GM18861 (cell line): ENCODE data around the gene LYZL1.
"Not testable (repeated sequence)": the region's sequence is repeated elsewhere in the genome, so short reads cannot be mapped to it uniquely, and the experiment has no call there.

Experiments used
- ATAC-seq: cut with Tn5 transposase; IDR thresholded peaks from one replicate; pipeline ENCODE4 v1.9.1; 2021; ENCODE audit not compliant: unreplicated experiment

The LYZL1 gene

DNA sequence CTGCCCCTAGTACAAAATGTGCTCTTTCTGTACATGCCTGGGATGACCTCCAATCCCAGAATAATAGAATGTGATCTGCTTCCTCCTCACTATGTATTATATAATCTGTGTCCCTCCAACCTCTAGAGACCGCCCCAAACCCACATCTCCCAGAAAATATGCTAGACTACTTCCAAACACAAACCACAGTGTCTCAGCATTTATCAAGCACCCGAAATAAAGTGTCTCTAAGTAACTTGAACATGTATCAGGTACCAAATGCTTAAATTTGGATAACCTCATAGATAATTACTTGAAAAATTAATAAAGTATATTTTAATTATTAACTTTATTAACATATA is 16.1 kb downstream of the LYZL1 start:
- ATAC-seq, result no peak

DNA sequence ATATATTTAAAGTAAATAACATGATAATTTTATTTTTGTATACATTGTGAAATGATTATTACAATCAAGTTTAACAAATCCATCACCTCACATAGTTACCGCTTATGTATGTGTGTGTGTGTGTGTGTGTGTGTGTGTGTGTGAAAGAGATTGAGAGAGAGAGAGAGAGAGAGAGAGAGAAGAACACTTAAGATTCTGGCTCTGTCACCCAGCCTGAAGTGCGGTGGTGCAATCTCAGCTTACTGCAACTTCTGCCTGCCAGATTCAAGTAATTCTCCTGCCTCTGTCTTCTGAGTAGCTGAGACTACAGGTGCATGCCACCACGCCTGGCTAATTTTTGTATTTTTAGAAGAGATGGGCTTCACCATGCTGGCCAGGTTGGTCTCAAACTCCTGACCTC is 17.8 kb downstream of the LYZL1 start:
- ATAC-seq, result no peak

DNA sequence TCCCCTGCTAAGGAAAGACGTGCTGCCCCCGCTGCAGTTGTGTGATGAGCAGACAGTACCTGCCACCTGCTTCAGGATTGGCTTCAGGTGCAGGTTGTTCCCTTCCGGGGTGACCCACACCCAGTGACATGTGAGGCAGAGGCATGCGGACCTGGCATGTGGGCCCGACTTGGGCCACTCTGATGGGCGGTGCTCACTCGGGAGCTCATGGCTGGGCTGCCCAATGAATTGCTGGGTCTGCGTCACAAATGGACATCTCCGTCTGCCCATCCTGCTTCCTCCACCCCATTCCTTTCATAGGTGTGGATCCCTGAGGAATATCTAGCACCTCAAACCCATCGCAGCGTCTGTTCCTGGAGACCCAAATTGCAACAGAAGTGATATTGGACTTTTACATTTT is 19.3 kb downstream of the LYZL1 start:
- not testable (repeated sequence) for ATAC-seq

DNA sequence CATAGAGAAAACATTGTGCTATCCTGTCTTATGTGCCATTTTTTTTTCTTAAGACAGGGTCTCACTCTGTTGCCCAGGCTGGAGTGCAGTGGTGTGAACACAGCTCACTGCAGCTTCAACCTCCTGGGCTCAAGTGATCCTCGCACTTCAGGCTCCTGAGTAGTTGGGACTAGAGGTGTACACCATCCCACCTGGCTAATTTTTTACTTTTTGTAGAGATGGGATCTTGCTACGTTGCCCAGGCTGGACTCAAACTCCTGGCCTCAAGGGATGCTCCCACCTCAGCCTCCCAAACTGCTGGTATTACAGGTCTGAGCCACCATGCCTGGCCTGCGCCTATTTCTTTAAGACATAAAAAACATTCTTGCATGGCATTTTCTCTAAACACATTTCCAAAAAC is 20.6 kb downstream of the LYZL1 start:
- ATAC-seq, result no peak

DNA sequence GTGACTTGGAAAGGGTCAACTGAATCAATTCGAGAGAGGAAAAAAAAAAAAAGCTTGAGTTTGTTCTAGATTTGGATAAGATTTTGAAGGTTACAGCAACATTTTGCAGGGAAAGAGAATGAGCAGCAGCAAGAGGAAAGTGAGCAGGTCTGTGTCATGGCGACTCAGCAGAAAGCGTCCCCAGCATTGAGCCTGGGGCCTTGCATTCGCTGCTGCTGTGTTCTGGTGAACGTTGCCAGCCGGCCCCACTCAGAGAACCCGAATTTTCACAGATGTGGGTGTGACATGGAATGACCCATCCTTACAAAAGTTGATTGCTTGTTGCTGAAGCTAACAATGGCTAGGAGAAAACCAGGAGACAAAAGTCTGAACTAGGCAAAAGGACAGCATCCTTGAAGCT is 21.6 kb downstream of the LYZL1 start:
- not testable (repeated sequence) for ATAC-seq

DNA sequence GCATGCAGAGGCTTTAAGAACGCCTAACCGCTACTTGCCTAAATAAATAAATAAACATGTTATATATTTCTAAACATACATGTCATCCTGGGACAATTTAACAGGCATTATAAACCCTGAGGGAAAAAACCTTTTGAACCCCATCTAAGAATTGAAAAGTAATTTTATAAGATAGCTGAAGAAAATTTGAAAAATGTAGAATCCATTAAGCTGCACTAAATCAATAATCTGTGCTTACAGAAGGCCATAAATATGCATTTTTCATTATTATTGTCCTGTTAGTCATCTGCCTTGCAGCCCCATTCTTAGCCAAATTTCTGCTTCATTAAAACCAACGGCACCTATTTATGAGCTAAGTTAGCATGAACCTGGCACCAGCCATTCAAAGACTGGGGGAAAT is 24.2 kb downstream of the LYZL1 start:
- no peak for ATAC-seq

DNA sequence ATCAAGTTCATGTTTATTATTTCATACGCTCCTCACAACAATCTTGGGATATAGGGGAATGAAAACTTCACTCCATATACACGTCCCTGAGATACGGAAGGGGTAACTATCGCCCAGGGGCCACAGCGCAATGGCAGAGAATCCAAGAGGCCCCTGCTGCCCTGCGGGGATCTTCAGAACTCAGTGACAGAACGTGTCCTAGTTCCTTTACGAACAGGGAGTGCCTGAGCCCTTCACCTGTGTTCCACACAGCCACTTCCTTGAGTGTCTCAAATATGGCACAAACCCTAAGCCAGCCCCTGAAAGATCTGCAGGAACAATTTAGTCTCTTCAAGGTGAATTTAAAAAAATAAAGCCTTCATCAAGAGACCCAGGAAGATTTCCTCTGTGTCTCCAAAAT is 25.9 kb downstream of the LYZL1 start:
- ATAC-seq, result no peak

DNA sequence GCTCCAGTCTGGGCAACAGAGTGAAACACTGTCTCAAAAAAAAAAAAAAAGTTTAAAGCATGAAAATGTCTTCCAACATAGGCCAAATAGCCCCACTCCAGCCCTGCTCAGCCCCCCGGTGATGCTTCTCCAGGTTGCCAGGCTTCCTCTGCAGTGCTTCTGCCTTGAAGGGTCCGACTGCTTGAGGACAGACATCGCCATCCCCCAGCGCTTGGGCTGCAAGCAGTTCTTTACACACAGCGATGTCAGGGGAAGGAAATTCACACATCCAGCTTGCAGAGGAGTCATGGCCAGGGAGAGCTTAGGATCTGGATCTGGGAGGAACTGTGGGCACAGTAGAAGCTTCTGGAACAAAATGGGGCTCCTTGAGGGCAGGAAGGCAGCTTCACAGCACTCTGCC is 26.9 kb downstream of the LYZL1 start:
- ATAC-seq, result no peak

DNA sequence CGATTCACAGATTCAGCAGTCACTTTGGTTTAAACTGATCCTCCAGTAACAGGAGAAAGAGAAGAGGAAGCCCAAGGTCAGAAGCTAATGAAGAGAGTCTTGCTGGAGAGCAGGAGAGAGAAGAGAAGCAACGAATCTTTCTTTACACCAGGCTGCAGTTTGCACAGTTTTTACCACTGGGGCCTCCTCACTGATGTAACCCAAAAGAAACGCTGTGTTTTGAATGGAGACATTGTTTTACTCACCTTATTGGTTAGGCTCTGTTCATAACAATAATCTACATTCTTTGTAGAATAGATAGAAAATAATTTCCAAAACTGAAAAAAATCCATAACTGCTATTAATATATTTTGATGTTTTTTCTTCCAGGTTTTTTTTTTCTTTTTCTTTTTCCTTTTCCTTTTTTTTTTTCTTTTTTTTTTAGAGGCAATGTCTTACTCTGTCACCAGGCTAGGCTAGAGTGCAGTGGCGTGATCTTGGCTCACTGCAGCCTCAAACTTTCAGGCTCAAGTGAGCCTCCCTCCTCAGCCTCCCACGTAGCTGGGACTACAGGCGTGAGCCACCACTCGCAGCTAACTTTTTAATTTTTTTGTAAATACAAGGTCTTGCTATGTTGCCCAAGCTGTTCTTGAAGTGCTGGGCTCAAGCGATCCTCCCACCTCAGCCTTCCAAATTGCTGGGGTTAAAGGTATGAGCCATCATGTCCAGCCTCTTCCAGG is 27.6 kb downstream of the LYZL1 start:
- no peak for ATAC-seq

DNA sequence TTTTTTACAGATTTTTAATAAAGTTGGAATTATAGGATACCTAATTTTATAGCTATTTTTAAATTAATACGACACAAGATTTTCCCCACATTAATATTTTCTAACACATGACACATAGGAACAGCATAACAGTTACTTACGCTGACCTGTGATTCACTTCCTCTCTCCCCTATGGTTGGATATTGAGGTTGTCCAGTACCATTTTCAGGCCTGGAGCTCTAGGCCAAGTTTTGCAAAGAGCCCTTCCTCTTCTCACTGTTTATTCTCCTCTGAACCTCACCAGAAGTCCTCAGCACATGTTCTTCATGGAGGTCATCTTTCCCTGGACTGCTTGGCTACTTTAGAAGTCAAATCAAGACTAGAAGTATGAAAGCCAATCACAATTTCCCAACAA is 28.2 kb downstream of the LYZL1 start:
- ATAC-seq, result no peak

DNA sequence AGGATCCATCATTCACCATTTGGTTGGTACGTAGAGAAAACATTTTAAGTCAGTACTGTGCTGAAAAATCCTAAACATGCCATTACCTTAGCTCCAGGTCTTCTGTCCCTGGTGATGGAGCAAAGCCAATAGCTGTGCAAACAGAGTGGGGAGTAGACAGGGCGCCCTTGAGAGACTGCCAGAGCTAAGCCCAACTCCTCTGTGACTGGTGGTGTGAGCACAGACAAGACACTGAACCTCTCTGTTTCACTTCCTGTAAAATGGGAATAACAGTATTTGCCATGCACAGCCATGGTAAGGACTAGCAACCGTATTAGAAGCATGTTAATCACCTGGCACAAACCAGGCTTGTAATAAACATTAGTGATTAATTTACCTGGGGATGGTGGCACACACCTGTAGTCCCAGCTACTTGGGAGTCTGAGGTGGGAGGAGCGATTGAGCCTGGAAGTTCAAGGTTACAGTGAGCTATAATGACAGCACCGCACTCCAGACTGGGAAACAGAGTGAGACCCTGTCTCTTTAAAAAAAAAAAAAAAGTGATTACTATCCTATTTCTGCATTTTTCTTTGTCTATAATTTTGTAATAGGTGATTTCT is 28.7 kb downstream of the LYZL1 start:
- no peak for ATAC-seq

DNA sequence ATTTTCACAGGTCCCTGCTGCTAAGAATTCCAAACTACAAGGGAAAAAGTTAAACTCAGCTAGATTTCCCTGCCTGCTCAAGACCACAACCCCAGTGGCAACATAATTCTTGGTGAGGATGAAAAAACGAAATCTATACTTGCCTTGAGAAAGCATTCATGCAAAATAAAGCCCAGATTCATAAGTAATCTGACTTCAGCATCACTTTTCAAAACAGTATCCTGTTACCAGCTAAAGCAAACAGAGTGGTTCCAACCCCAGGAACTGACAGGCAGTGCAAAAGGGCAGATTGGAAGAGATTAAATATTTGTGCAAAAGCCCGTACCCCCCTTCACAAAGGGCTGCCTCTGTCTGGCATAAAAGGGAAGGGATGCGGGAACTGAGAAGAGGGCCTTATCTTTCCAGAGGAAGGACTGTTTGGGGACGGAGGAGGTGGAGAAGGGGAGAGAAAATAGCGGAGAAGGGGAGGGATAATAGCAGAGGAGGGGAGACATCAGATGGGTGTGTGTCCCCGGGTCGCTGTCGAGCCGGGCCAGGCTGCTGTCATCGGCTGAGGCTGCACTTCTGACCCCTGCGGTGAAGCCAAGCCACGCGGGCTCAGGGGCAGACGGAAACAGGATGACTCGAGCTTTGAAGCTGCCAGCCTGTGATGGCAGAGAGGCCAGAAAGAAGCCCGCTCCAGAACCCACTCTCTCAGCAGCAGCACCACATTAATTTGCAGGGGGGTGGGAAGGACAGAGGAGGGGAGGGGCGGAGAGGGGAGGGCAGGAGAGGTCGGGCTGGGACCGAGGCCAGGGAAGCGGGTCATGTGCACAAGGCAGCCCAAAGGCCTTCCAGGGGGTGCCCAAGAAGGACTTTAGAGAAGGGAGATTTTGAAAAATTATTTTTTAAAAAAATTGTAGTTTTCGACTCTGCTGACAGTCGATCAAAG is 29.5 kb downstream of the LYZL1 start:
- not testable (repeated sequence) for ATAC-seq

DNA sequence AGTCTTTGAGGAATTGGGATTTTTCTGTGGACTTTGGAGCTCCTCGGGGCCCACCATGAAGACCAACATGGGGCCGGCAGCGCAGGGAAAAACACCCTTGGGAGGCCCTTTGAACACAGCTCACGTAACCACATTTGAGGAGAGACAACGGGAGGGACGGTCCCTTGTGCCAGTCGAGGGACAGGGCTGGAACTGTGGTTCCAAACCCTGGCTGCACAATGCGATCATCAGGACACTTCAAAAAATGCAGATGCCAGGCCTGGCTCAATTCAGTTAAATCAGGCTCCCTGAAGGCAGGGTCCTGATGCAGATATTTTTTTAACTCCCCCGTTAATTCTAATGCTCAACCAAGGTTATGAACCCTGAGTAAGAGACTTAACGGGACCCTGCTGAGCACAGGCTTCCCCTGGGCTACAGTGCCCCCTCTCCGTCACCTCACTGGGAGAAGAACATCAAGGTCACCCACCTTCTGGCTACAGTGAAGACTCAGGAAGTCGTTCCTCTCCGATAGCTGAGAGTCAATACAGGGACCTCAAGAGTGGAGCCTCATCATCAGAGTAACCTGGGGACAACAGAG is 30.4 kb downstream of the LYZL1 start:
- no peak for ATAC-seq

DNA sequence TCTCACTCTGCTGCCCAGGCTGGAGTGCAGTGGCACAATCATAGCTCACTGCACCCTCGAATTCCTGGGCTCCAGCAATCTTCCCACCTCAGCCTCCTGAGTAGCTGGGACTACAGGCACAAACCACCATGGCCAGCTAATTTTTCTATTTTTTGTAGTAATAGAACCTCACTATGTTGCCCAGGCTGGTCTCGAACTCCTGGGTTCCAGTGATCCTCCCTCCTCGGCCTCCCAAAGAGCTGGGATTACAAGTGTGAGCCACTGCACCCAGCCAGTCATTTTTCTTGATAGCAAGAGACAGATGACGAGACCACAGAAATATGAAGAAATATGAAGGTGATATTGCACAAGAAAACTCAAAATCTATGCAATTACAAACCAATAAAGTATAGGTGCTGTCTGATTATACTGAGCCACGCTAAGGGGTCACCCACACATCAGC is 31.8 kb downstream of the LYZL1 start:
- not testable (repeated sequence) for ATAC-seq

DNA sequence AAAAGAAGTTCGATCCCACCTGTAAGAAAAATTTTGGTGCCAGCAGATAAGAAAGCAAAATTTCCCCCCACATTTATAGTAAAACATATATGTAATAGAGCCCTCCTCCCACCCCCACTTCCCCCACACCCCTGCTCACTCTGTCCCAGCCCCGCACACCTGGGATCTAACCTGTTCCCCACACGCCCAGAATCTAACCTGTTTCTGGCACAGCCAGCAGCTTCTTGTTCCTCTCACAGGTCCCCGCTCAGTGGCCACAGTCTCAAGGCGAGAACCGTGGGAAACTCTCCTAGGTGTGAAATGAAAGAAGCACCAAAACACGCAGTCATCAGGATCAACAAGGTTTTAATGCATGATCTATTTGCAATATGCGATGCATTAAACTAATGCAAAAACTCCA is 32.8 kb downstream of the LYZL1 start:
- no peak for ATAC-seq

DNA sequence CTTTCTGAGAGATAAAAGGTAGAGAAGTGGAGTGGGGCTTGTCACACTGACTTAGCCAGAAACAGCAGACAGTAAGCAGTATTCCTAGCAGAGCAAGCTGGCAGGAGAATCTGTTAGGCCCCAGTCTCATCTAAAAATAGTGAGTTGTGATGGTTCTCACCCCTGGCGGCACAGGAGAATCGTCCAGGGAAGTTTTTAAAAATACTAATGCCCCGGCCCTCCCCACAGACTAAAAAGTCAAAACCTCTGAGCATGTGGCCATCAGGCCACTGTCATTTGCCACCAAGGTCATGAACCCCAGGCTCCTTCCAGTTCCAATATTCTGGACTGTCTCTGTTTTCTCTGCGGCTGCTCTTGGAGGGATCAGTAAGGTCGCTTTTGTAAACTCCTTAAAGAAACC is 34.0 kb downstream of the LYZL1 start:
- no peak for ATAC-seq

DNA sequence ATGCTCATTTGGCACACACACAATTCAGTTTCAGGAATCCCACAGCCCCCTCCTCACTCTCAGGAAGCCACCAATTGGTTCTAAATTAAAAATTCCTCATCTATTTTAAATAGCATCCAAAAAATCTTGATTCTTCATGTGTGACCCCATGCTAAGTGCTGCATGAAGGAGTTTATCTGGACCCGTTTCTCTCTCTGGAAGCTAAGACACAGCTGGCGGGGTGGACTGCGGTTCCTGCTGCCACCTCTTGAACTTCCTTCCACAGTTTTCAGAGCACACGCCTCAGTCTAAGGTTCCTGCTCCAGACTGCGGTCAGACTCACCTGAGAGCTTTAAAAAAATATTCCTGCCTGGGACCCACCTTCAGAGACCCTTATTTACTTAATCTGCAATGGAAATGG is 34.5 kb downstream of the LYZL1 start:
- no peak for ATAC-seq

DNA sequence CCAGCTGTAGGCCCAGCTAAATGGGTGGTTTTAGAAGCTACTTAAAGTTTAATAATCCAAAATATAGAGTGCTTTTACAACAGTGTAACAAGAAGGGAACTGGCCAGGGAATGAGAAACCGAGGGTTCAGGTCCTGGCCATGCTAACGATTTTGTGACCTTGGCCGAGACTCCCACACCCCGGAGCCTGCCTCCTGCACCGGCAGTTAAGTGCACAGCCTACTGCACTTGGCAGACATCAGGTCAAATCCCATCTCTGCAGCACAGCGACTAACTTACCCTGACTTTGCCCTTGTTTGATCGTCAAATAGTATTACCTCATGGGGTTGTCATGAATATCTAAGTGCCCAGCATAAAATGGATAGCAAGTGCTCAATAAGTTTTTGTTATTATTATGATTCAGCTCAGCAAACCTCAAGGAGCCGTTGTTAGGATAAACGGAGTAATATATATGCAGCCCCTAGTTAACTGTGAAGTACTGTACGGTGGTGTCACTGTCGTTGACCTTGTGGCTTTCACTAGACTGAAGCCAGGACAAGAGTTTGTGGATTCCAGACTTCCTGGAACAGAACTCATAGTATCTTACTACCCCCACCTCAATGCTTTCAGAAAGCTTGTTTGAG is 35.5 kb downstream of the LYZL1 start:
- ATAC-seq, result no peak

DNA sequence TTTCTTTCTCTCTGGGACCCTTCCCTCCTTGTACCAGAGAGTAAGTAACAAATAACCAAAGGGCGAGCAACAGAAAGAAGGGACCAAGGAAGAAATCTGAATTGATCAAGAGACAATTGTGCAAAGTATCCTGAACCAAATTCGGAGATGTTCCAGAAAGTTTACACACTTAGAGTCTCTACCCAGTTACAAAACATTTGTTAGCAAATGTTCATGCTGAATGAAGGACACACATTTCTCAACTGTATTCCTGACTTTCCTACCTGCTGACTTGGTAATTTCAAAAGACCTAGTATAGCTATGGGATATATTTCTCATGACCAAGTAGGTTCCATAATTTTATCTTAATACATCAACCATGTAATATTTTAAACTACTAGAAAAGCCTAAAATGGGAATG is 37.4 kb downstream of the LYZL1 start:
- no peak for ATAC-seq

DNA sequence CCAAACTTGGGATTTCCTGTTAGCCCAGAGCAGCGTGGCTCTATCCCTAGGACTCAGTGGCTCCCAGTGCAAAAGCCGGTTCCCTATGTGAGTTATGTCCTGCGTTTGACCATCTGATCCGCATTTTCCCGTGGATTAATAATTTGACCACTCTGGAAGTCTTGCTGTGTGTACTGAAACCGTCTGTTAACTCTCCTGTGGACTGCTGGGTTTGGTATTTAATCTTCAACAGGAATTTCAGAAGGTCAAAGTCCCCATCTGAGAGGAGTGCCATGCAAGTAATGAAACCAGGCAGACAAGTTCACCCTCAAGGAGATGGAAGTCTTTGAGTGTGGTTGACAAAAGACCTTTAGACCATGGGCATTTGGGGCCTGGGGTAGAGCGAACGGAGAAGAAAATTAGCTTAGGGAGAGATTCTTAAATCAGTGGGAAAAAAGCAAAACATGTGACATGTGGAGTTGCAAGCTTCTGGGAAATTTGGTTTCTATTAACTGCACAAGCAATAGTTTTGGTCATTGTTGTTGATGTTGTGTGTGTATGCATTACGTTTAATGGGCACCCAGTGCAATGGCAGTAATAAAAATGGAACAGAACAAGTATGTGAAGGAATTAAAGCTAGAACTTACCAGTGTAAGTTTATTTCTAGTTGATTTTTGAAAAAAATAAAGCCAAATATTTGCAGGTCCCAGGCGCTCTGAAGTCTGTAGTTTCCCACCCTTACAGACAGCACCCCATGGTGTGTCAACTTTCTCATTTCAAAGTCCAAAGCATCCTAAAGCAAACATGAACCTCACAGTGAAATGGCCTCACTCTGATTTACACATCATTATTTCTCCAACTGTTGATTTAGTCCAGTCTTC is 38.2 kb downstream of the LYZL1 start:
- ATAC-seq, result no peak
